HG02642 (cell line): ENCODE data around the gene SAFB2.

Source experiments
- ATAC-seq: cut with Tn5 transposase; IDR thresholded peaks from one replicate; pipeline ENCODE4 v1.9.1; 2021; ENCODE audit warnings: mild to moderate bottlenecking; ENCODE audit not compliant: unreplicated experiment, poor library complexity

Gene SAFB2

GRCh38 chr19:5586300-5587070, 36.1 kb downstream of the SAFB2 start:
- no peak for ATAC-seq

GRCh38 chr19:5585461-5586299, 36.9 kb downstream of the SAFB2 start:
- ATAC-seq, result no peak

DNA sequence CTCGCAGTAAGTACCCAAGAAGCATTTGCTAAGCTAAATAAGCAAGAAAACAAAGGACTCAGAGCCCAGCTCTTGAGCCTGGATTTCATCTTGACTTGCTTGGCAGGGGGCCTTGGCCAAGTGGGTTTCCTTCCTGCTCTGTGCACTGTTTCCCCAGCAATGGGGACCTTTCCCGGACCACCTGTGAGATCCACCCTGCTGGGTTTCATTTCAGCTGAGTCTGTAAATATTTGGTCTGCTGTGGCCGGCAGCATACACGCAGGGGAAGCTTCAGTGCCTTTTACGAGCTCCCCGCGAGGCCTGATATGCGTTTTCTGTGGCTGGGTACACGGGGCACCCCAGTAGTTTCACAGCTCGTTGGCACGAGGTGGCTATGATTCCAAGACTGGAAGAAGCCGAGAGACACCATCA, 42.4 kb downstream of the SAFB2 start:
- ATAC-seq, result no peak

GRCh38 chr19:5579697-5580096, 42.9 kb downstream of the SAFB2 start:
- no peak for ATAC-seq

GRCh38 chr19:5579286-5579685, 43.3 kb downstream of the SAFB2 start:
- ATAC-seq, result no peak

GRCh38 chr19:5578097-5578846, 44.3 kb downstream of the SAFB2 start:
- ATAC-seq, result no peak

- ATAC-seq, result no peak
These were observed 47.0 kb downstream of the SAFB2 start for GRCh38 chr19:5575590-5575989.

DNA sequence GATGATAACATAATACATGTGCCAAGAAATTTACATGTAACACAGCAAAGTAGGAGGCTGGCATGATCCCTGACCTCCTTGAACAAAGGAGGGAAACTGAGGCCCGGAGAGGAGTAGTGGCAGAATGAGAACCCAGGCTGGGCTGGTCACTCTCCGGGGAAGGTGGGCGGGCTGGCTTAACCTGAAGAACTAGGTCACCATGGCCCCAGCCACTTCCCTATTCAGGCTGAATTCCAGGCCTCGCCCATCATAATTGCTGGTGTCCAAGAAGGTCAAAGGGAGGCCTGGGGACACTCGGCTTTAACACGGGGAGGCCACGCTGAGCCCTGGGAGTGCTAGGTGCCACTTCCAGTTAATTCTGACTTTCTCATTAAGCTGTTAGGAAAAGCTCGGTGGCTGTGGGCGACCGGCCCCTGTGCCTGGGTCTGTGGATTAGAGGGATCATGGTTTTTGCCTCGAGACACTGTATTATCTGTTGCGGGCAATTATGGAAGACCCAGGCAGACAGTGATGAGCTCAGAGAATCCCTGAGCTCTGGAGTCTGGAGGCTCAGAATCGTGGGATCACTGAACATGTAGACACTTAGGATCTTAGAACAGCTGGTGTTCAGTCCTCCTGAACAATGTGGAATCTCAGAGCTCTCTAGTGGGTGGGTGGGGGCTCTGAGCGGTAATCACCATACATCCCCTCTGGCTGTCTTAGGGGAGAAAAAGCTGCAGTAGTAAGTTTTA, 49.9 kb downstream of the SAFB2 start:
- ATAC-seq, result no peak

DNA sequence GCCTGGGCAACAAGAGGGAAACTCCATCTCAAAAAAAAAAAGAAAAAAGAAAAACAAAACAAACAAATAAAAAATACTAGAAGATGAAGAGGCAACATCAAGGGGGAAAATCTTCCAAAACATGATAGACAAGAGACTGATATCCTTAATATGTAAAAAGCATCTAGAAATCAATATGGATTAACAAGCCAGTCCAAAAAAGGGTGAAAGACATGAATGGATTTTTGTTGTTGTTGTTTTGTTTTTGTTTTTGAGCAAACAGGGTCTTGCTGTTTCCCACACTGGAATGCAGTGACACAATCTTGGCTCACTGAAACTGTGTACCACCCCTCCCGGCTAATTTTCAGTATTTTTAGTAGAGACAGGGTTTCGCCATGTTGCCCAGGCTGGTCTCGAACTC, 50.8 kb downstream of the SAFB2 start:
- ATAC-seq, result no peak

DNA sequence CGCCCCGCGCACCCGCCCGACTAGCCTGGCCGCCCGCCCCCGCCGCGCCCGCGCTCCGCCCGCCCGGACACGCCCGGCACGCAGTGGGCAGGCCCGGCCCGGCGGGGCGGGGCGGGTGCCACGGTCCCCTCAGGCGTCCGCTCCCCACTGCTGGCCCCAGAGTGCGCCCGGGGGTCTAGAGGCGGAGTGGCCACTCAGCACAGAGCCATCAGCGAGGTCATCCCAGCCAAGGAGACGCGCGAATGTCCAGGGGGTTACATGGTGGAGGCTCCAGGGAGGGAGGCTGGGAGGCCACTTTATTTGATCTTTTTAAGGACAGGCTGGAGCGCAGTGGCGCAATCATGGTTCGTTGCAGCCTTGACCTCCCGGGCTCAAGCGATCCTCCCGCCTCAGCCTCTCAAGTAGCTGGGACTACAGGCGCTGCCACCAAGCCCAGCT, 54.6 kb downstream of the SAFB2 start:
- no peak for ATAC-seq

DNA sequence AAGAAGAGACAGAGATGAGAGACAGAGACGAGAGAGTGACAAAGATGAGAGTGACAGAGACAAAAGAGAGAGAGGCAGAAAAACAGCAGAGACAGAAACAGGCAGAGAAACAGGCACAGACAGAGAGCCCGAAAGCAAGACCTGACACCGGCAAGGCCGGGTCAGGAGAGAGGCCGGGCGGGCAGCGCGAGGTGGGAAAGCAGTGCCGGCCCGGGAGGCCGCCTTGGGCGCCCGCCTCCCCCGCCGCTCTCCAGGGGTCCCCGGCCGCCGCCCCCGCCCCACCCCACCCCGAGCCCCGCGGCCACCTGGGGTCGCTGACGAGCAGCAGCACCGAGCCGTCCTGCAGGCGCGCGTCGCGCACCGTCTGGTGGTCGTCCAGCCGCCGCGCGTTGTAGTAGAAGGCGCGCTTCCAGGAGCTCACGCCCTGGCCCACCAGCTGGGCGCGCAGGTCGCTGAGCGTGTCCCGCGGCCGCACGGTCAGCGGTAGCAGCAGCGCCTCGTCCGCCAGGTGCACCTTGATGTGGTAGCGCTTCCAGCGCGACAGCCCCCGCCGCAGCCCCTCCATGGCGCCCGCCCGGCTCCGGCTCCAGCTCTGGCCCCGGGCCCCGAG, 55.1 kb downstream of the SAFB2 start, which contains the start of gene TINCR:
TINCR (minus strand) TSS at position 594 of the 610 bp plus-strand sequence.
- no peak for ATAC-seq

- ATAC-seq, result no peak
These were observed 57.6 kb downstream of the SAFB2 start for GRCh38 chr19:5564930-5565329.

DNA sequence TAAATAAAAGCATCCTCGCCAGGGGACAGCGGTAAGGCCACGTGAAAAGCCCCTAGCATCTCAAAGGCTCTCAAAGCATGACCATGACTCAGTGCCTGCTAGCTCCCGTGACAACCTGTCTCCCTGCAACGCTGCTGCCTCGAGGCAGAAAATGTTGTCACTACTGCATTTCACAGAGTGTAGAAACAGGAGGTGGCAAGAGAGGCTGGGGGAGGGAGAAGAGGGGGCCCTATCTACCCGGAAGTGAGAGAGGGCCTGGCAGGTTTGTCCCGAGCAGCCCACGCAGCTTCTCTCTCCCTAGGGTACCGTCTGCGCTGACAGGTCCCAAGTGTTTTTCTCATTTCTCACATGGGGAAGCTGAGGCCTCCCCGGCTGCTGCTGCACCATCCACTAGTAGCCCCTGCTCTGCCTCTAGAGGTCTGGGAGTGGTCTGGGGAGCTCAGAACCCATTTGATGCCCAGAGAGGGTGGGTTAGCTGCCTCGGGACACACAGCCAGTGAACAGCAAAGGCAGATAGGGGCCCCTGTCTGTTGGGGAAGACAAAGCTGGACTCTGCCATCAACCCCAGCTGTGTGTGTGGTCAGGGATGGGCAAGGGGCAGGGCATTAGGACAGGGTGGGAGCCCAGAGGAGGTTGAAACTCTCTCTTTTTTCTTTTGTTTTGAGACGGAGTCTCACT, 58.5 kb downstream of the SAFB2 start:
- ATAC-seq, result no peak

DNA sequence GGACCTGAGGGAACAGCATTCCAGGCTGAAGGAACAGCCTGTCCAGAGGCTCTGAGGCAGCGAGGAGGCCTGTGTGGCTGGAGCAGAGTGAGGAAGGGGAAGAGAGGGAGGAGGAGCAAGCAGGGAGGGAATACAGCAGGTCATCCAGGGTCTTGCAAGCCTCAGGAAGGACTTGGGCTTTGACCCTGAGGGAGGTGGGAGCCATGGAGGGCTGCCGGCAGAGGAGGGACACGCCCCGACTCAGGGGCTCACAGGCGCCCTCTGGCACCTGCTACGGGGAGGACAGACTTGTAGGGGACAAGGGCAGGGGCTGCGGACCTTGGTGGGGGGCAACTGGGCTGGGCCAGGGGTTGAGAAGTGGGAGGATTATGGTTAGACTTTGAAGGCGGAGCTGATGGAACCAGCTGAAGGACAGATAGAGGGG, 59.6 kb downstream of the SAFB2 start:
- ATAC-seq, result no peak

DNA sequence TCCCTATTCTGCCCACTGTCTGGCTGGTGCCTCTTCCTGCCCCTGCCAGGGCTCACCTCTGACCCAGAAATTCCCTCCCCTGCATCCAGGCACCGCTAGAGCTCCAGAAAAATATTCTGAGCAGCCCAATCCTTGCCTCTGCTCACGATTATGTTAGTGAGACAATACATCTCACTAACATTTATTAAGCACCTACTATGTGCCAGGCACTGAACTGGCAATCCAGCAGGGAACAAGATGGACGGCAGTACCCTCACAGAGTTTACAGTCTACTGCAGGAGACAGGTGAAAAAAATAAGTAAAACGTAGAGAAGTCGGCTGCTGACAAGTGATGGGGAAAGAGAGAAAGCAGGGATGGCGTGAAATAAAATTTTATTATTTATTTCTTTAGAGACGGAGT, 60.3 kb downstream of the SAFB2 start:
- no peak for ATAC-seq

GRCh38 chr19:5561559-5561958, 61.0 kb downstream of the SAFB2 start:
- no peak for ATAC-seq

DNA sequence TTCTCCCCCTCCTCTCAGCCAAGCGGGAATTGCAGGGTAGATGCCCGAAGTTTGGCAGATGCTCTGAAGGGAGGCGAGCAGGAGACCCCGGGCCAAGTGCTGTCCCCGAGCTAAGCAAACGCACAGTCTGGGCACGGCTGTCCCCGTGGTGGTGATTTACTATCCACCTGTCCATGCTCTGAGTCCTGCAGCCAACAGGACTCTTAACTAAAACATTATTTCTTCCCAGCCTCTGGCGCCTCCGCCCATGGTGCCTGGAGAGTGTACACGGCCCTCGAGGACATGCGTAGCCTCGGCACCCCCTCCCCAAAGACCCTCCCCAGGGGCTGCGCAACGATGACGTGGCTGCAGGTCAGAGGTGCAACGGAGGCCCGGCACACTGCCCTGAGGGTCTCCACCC, 62.4 kb downstream of the SAFB2 start:
- no peak for ATAC-seq

GRCh38 chr19:5559804-5560133, 62.8 kb downstream of the SAFB2 start:
- ATAC-seq, result no peak

GRCh38 chr19:5558101-5558621, 64.4 kb downstream of the SAFB2 start:
- no peak for ATAC-seq
